ENCODE data around the gene DYRK3.

The DYRK3 gene

DNA sequence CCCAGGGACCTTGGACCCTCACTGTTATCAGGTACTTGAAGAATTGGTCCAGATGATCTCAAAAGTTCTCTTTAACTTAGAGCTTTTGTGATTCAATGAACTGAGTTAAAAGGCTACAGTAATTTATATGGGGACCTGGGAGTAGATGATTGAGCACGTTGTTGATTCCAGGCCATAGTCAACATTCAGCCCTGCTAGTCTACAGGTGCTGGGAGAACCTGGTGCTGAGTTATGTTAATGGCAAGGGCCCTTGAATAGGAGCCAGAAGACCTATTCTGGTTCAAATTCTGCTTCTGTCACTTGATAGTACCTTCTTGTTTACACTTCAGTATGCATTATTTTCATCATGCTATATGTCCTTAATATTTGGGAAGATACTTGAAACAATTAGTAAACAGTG is 11.2 kb downstream of the DYRK3 start:
- H3K4me3 ChIP-seq (ENCODE audit: low read depth, low read length): no peak overlapping the region
- no peak for DNase-seq (ENCODE audit: low read depth, low spot score)
- CTCF ChIA-PET: interaction anchor here (1.0 to 42.9 kb wide), 5 partner anchors 11 to 167 kb away, joined by 3 to 1486 read pairs (median 4); partner anchors contain the start of genes DYRK3 and EIF2D
- POLR2A ChIA-PET: no interaction called here
- no peak for TF ChIP-seq CTCF (IDR thresholded peaks at IDR 0.05; ENCODE audit: insufficient read depth, low read length, missing control alignments)

DNA sequence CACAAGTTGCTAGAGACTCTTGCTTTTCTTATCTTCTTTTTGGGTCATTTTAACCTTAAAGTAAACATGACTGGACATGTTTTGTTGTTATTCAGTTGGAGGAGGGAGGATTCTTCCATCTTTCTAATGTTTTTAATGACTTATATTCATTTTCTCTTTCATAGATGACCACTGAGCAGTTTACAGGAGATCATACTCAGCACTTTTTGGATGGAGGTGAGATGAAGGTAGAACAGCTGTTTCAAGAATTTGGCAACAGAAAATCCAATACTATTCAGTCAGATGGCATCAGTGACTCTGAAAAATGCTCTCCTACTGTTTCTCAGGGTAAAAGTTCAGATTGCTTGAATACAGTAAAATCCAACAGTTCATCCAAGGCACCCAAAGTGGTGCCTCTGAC is 11.9 kb downstream of the DYRK3 start:
- ChIA-PET CTCF (interaction anchor here (1.0 to 42.9 kb wide), 4 partner anchors 1 to 103 kb away, joined by 3 to 1486 read pairs (median 744); partner anchors contain the start of genes DYRK3 and EIF2D), POLR2A (no interaction called here)
- H3K4me3 ChIP-seq (ENCODE audit: low read depth, low read length): no peak overlapping the region
- no peak for TF ChIP-seq CTCF (IDR thresholded peaks at IDR 0.05; ENCODE audit: insufficient read depth, low read length, missing control alignments)
- no peak for DNase-seq (ENCODE audit: low read depth, low spot score)

DNA sequence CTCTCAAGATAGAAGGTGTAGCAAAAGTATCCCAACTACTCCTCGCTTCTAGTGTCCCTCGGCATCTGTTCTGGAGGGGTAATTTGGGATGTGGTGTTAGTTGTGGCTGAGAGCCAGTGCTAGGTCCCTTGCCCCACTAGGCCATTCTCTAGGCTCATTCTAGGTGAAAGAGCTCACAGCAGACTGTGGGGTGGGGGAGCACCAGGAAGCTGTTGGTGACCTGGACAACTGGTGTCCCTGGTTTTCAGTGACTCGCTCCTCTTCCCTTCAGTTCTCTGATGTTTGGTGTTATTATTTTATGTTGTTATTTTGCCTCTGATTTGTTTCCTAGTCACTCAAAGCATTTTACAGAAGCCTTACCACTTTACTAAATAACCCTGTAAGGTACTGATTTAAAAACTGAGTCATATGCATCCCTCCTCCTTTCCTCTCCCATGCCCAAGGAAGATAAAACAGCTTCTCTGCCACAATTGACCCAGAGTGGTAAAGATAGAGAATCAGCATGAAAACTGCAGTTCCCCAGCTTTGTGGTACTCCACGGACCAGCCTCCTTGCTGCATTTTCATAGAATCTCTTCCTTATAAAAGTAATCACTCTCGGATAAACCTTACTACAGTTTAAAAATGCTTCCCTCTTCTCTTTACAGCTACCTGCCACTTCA is 14.1 kb downstream of the DYRK3 start:
- no peak for DNase-seq (ENCODE audit: low read depth, low spot score)

DNA sequence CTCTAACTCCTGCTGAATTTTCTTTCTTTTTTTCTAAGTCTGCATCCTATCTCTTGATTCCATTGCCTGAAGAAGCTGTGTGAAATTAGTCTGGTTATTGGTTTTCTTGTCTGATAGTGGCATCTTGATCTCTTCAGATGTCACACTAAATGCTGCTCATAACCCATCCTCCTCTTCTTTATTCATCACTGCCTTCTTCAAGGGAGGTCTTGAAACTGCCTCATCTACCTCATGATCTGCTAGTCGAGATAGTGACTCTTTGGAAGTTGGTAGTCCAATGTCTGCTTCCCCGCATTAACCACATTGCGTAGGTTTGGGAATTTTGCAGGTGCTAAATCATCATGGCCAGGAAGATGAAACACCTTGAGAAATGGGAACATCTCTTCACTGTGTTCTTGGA is 15.7 kb downstream of the DYRK3 start:
- no peak for DNase-seq (ENCODE audit: low read depth, low spot score)
- CTCF ChIA-PET: interaction anchor here (1.3 to 42.9 kb wide), 4 partner anchors 5 to 145 kb away, joined by 4 to 1486 read pairs (median 745); partner anchors contain the start of genes DYRK3 and EIF2D
- no peak overlapping the region for H3K4me3 ChIP-seq (ENCODE audit: low read depth, low read length)
- TF ChIP-seq CTCF (IDR thresholded peaks at IDR 0.05; ENCODE audit: insufficient read depth, low read length, missing control alignments): no peak
- POLR2A ChIA-PET: no interaction called here

More for the DNA sequence above, 14.1 kb downstream of the DYRK3 start:
- TF ChIP-seq CTCF (IDR thresholded peaks at IDR 0.05; ENCODE audit: insufficient read depth, low read length, missing control alignments): no peak
- CTCF ChIA-PET: interaction anchor here (0.8 to 42.9 kb wide), 9 partner anchors 3 to 263 kb away, joined by 3 to 1486 read pairs (median 4); partner anchors contain the start of genes DYRK3 and EIF2D
- POLR2A ChIA-PET: interaction anchor here (1.3 kb wide), 1 partner anchor 14 kb away, joined by 8 read pairs; the partner anchor contains the start of gene DYRK3
- H3K4me3 ChIP-seq (ENCODE audit: low read depth, low read length): no peak overlapping the region

DNA sequence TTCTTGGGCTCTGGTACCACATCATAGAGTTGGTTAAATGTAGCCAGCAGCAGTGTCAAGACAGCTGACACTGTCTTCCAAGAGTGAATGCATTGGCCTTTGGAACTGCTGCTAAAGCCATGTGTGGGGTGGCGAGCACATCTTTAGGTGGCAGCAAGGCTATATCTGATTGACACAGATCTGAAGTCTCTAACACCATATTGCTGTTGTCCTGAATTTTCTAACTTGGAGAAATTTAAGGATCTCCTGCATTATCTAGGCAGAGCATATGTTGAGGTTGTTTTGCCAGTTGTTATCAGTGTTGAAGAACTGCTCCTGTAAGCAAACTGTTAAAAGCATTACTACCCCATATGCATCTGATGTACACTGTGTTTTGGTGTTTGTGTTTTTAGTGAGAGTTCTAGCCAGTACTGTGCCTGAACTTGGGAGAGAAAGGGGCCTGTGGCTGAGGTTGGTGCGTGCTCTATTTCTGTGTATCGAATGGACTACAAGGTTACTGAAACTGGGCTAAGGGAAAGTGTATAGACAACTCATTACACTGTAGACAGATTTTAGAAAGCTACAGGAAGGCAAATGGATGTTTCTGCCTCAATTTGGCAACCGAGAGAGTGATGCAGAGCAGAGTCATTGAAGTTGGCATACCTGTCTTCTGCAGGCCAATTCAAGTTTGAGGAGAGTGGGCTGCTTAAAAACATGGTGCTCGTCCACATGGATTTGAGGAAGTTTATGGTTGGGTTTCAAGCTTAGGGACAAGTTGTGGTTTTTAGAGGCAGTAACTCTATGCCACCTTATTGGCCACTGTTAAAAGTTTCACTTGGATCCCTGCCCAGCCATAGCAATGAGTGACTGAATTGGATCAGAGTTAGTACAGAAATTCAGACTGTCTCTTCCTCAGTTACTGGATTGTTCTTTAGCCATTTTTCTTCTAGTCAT is 16.9 kb downstream of the DYRK3 start:
- no peak for TF ChIP-seq CTCF (IDR thresholded peaks at IDR 0.05; ENCODE audit: insufficient read depth, low read length, missing control alignments)
- no peak overlapping the region for H3K4me3 ChIP-seq (ENCODE audit: low read depth, low read length)
- CTCF ChIA-PET: interaction anchor here (1.3 to 42.9 kb wide), 5 partner anchors 6 to 40 kb away, joined by 4 to 1486 read pairs (median 4); partner anchors contain the start of genes DYRK3 and EIF2D
- no peak for DNase-seq (ENCODE audit: low read depth, low spot score)
- POLR2A ChIA-PET: no interaction called here

All from AG04449 (cell line).